NCI-H2107 treated with DMSO at 0.1 percent for 48 hours (cell line): Measurements from ENCODE around the gene THBS2.

Experiments used
- DNase-seq: peaks from one replicate; lab custom pipeline; 2025; ENCODE audit not compliant: unreplicated experiment; lab: John Stamatoyannopoulos, UW

THBS2 gene

DNA sequence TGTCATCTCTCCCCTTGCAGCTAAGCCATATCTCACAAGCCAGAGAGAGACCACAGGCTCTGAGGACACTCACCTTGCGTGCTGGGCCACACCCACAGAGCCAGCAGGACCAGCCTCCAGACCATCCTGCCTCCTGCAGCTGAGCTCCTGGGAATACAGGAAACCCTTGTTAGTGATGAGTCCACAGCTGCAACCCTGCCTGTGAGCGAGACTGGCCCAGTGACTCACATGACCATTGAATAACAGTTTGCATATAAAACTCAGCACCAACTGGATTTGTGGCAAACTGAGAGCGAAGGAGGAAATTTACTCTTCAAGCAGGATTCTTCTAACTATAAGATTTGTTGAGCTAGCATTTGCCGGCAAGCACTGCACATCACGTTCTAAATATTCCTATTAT, 3.0 kb downstream of the THBS2 start:
- no peak for DNase-seq

DNA sequence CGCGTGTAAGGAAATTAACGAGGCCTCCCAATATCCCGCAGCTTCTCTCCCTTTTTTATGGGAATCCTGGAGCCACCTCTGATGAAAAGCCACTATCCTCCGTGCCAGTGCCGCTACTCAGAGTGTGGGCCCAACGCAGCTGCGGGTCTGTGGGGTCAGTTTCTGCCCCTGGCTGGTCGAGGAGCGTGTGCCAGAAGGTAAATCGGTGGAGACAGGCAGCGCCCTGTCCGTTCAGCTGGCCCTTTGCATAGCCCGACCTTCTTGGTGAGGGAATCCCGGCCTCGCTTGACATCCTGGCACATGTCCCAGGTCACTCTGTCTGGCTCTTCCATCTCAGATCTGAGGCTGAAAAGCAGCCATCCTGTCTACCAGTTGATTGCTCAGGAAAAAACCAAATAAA, 4.6 kb downstream of the THBS2 start:
- DNase-seq: no peak

DNA sequence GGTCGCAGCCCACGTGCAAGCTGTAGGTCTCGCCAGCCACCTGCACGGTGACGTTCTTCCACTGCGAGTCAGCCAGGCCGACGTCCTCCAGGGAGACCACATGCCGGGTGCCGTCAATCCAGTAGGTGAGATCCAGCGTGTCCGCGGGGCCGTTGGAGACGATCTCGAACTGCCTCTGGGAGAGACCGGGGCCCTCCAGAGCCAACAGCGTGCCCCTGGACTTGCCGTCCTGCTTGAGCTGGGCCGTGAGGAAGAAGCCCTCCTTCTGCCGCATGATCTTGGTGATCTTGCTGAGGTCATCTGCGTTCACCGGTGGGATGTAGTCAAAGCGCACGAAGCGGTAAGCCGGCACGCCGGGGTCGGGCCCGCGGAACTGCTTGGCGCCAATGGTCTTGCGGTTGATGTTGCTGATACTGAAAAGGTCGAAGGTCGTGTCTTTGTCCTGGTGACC, 5.1 kb downstream of the THBS2 start:
- no peak for DNase-seq

DNA sequence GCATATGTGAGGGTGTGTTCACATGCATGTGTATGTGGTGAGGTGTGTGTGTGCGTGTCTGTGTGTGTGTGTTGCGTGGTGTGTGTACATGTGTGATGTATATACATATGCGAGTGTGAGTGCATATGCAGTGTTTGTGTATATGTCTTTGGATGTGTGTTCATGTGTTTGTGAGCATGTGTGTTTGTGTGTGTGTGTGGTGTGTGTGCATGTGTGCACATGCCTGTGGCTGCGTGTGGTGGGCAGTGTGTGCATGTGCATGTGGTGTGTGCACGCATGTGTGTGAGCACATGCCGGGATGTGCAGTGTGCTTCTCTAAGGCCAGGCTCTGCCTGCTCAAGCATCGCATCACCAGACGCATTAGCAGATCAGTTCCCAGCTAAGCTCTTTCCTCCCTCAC, 5.7 kb downstream of the THBS2 start:
- no peak for DNase-seq

DNA sequence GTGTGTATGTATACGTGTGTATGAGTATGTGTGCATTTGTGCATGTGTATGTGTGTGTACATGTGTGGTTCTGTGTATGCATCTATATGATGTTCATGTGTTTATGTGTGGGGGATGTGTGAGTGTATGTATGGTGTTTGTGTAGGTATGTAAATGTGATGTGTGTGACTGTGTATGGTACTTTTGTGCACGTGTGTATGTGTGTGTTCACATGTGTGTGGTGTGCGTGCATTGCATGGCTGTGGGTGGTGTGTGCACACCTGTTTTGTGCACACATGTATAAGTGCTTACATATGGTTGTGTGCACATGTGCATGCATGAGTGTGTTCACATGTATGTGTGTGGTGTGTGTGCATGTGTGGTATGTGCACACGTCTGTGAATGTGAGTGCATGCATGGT, 6.2 kb downstream of the THBS2 start:
- DNase-seq: no peak

DNA sequence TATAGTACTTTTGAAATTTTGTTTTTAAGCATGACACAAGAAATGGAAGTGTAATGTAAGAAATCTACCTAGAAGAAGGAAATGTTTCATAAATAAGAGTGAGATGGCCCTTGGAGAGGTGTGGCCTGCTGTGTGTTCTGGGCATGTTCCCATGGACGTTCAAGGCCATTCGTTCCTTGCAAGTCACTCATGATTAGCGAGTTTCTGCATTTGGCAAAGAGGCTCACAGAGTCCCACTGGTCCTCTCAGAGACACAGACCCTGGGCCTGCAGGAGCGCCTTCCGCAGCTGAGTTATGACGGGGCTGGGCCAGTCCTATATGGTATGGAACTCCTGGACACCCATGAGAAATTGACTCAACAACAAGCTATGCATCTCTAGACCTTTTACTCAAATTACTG, 7.2 kb downstream of the THBS2 start:
- no peak for DNase-seq

DNA sequence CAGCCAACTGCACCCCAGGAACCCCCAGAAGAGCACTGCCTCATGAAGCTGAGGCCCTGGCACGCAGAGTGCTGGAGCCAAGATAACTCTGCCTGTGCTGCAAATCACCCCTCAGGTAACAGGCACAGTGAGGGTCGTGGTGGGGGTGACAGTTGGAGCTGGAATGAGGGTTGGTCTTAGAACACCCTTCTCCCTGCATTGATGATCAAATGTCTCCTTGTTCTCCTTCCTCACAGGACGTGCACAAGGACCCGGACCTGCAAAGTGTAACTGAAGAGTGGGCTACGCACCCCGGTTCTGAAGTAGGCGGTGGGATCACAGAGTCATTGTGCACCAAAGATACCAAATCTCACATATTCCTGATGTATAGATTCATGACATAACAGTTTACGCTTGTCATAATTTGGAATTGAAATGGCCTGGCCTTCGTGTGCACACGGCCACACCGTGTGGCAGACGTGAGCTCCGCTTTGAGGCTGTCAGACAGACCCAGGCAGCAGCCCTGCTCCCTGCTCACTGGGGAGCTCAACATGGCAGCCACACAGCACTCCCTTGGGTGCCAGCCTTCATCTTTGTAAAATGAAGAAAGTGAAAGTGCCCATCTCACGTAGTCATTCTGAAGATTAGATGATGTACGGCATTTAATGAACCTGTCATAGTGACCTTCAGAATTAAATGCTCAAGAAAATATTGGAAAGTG, 8.8 kb downstream of the THBS2 start:
- DNase-seq: no peak

DNA sequence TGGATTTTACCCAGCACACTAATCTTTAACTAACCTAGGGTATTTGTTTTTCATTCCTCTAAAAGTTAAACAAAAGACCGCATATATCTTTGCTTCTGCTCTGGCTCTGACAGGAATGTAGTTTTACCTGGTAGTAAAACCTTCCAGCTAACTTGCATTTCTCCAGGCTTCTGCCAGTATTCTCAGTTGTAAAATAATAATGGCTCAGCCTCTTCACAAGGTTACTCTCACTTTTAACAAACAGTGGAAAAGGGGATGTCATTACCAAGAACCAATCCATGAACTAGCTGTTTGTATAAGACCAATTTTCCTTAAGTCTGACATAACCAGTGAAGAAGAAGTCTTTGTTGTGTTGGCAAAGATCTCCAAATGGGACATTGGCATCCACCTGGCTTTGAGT, 10.0 kb downstream of the THBS2 start:
- DNase-seq: no peak

DNA sequence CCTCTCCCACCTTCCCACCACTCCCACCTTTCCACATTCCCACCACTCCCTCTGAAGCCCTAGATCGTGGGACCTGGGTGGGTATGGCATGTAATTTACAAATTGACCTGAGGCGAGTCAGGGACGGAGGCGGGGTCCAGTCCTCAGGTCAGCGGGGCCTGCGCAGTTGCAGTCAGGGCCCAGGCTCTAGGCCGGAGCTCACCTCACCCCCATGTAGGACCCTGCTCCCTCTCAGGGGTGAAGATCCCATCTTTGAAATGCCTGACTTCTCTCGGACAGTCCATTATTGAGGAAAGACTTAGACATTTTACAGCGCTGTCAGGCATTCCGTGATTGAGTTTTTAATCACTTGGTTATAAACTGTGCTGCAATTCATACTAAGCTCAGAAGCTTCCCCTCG, 10.5 kb downstream of the THBS2 start:
- no peak for DNase-seq

DNA sequence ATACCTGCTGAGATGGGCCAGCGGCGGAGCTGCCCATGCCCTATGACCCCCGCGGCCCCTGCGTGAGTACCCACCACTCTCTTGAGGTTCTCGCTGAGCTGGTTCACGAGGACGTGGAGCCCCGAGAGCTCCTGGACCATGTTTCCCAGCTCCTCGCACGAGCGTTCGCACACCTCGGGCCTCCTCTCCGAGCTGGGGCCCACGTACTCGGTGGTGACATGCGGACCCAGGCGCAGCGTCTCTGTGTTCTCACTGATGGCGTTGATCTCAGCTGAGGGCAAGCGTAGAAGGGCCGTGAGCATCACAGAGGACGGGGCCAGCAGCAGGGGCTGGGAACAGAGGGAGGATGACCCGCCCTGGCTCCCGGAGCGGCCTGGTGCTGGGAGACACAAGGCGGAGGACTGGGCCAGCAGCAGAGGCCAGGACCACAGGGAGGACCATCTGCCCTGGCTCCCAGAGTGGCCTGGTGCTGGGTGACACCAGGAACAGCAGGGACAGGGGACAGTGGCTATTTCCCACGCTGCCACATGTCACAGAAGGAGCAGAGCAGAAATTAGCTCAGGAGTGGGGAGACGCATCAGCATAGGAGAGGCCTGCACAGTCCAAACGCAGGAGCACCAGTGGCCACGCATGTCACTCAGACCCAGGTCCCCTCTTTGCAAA, 11.8 kb downstream of the THBS2 start:
- DNase-seq: no peak

DNA sequence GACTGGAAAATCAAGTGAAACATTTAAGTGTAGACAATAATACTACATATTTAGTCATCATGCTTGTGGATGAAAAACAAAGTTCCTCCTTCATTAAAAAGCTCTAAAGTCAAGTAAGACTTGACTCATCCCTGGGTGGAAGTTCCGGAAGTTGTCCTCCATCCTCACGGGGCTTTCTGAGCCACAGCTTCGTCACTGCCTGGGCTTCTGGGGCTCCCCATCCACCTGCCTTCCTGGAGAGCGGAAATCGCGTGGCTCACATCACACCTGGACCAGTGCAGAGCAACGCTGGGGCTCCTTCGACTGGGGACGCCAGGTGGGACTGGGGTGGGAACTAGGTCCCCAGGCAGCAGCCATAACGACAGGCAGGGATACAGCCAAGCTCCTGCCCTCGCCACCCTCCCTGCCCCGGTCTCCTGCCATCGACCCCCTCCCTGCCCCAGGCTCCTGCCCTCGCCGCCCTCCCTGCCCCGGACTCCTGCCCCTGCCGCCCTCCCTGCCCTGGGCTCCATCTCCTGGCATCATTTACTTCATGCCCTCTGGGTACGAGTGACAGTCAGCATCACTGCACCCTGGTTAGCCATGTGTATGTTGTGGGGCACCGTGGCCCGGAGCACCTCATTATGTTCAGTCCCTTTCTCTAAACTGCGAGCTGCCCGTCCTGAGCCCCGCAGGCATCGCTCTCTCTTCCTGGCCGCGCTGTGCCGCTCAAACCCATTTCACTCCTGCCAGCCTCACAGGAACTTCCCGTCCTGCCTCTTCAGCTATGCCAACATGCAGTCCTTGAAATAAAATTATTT, 12.9 kb downstream of the THBS2 start:
- no peak for DNase-seq

DNA sequence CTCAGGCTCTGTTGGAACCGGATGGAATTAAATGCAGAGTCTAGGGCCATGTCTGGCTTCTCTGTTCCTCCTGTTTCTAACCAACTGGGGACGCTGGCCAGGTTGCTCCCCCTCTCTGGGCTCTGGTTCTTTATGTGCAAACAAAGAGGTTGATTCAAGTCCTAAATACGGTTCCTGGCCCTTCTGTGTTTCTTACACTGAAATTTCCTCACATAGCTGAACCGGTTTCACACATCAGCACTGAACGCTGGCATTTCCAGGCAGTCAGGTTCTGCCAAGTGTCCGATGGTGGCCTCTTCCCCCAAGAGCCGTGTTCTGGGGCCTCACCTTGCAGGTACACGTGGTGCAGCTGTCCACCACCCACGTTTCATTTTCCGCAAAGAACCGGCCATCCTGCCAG, 13.5 kb downstream of the THBS2 start:
- DNase-seq: no peak

DNA sequence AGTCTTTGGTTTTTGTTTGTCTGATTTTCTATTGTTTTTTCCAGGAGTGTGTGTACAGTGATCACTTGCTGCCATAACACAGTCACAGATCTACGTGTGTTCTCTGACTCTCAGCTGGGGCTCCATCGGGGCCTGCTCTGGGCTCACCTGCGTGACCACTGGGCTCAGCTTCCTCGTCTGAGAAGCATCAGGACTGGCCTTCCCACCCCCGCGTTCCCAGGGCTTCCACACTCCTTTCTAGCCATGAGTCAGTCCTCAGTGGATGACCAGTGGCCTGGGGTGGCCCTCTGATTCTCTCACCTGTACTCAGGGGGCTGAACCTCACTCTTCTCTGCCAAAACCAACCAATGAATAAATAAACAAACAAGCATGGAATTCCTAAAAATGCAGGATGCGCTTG, 14.5 kb downstream of the THBS2 start:
- no peak for DNase-seq

DNA sequence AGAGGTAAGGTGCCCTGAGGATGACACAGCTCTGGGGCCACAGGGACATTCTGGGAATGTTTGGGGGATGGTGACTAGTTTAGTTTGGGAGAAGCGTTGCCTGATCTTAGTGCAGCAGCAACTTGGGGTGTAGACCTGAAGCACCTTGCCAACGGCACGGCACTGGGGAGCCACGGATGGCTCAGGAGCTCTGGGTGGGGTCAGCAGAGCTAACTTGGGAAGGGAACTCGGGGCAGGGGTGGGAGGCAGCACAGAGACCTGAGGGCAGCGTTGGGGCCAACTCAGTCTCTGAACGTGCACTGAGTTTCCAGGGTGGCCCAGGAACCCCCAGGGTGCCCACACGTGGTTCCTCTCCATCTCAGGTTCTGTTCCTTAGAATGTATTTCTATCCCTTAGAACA, 14.9 kb downstream of the THBS2 start:
- no peak for DNase-seq

DNA sequence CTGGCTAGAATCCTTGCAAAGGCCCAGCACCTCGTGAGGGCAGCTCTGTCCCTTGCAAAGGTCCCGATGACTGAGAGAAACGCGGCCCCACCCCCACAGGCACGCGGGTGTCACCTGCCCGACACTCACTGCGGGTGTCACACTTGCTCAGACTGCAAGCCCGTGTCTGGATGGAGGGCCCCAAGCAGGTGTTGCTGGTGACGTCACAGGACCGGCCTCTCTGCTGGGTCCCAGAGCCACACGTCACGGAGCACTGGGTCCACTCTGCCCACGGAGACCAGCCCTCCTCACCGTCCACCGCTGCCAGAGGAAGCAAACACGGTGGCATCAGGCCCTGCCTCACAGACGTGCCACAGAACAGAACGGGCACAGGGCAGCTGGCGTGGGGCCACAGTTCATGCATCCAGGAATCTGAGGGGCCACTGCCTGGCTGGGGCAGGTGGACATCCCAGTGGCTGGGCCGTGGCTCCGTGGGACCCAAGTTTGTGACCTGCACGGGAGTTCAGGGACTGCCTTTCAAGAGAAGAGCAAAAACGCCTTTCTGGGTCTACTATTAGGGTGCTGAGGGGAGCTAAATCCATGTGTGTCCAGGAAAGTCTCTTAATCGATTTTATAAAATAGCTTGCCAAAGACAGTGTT, 16.0 kb downstream of the THBS2 start:
- no peak for DNase-seq

DNA sequence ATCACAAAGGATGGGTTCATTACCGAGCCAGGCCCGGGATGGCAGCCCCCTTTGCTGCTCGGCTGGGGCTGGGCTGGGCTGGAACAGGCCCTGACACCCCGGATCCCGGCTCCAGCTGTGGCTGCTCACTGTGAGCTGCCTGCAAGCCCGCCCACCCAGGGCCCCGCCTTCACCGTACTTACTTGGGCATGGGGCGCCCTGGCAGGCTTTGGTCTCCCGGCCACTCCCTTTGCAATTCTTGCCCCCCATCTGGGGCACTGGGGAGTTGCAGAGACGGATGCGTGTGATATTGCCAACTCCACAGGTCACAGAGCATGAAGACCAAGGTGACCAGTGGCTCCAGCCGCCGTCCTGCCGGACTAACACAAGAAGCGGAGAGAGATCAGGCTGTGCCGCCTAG, 16.7 kb downstream of the THBS2 start:
- no peak for DNase-seq

DNA sequence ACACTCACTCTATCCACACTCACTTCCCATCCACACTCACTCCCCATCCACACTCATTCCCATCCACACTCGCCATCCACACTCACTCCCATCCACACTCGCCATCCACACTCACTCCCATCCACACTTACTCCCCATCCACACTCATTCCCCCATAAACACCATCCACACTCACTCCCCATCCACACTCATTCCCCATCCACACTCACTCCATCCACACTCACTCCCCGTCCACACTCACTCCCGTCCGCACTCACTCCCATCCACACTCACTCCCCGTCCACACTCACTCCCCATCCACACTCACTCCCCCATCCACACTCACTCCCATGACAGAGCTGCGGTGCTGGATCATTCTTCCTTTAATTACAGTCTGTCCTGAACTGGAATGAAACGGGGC, 17.1 kb downstream of the THBS2 start:
- no peak for DNase-seq

DNA sequence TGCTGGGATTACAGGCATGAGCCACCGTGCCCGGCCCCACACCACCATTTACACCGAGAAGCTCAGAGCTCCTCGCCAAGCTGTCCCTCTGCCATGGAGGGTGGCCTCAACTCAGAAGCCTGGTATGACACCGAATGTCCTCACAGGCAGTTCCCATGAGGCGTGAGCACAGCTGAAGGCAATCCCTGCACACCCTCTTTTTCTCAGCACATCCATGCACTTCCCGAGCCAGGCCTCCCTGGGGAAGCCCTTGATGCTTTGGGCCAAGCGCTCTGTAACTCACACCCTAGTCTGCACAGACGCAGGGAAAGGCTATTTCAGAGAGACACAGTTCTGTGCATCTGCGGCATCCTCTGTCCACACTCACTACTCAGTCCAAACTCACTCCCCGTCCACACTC, 18.4 kb downstream of the THBS2 start:
- DNase-seq: no peak

DNA sequence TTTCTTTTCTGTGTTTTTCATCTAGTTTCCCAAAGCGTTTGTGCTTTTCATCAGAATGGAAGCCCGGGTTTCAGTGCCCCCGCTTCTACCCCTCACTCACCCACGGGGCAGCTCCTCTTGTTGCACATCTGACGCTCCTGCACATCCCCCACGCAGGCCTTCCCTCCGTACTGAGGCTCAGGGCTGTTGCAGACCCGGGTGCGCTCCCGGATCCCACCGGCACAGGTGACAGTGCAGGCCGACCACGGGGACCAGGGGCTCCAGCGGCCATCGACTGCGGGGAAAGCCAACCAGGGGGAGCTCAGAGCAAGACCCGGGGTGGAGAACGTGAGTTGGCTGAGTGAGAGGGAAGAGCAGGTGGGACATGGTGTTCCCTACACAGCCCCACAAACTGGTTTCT, 19.0 kb downstream of the THBS2 start:
- no peak for DNase-seq

DNA sequence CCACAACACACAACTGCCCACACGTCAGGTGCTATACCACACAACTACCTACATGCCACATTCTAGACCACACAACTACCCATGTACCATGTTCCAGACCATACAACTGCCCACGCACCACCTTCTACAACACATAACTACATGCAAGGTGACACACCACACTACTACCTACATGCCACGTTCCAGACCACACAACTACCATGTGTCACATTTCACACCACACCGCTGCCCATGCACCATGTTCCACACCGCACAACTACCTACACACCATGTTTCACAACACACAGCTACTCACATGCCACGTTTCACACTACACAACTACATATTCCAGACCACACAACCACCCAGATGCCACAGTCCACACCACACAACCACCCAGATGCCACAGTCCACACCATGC, 19.8 kb downstream of the THBS2 start:
- no peak for DNase-seq

DNA sequence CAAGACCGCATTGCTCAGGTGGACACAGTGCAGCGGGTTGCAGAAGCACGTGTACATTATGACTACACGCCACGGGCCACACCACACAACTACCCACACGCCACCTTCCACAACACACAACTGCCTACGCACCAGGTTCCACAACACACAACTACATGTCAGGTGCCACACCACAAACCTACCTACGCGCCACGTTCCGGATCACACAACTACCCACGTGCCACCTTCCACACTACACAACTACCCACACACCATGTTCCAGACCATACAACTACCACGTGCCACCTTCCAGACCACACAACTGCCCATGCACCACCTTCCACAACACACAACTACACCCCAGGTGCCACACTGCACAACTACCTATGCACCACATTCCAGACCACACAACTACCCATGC, 20.5 kb downstream of the THBS2 start:
- no peak for DNase-seq

DNA sequence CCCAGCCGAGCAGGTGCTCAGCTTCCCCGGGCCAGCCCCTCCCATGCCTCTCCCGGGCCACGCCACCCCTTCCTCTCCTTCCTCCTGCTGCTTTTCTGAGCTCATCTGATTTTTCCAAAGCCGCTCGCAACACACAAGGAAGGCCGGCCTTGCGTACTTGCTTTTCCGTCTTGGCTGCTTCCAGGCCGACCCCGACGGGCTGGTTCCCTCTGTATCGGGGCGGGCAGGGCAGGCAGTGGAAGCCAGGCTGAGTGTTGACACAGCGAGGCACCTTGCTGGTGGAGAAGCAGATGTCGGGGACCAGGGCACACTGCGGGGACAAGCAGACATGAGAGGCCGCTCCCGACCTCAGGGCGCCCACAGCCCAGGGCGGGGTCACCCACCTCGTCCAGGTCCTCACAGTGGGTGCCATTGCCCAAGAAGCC, 21.1 kb downstream of the THBS2 start:
- no peak for DNase-seq
